KMS-11 (cell line): ENCODE data around the gene NRCAM.

Source experiments
- H2AFZ ChIP-seq: fragments of 200-600 bp; sonication (generic); 2 replicates; pipeline ENCODE4 v1.6.1; 2016; ENCODE audit warnings: antibody characterized with exemption, mixed run types, low read depth
- H3K27ac ChIP-seq: fragments of 200-600 bp; sonication (generic); 2 replicates; pipeline ENCODE4 v1.6.1; 2016; ENCODE audit warnings: mild to moderate bottlenecking, mixed run types
- H3K27me3 ChIP-seq: fragments of 200-600 bp; sonication (generic); 2 replicates; pipeline ENCODE4 v1.6.1; 2017; ENCODE audit warnings: mild to moderate bottlenecking, low read depth, mixed run types, moderate library complexity; ENCODE audit not compliant: insufficient read depth
- H3K36me3 ChIP-seq: fragments of 200-600 bp; sonication (generic); 2 replicates; pipeline ENCODE4 v1.6.1; 2017; ENCODE audit warnings: mild to moderate bottlenecking, mixed run types; ENCODE audit not compliant: insufficient read depth
- H3K4me1 ChIP-seq: fragments of 200-600 bp; sonication (generic); 2 replicates; pipeline ENCODE4 v1.6.1; 2016; ENCODE audit warnings: mild to moderate bottlenecking, low read depth, mixed run types; ENCODE audit not compliant: poor library complexity, severe bottlenecking
- H3K4me2 ChIP-seq: fragments of 200-600 bp; sonication (generic); 2 replicates; pipeline ENCODE4 v1.7.0; 2016; ENCODE audit warnings: mild to moderate bottlenecking, mixed run types
- H3K4me3 ChIP-seq: fragments of 200-600 bp; sonication (generic); IDR thresholded peaks from 2 replicates; pipeline ENCODE4 v1.6.1; 2017; ENCODE audit warnings: low read depth, low read length, mixed read lengths; ENCODE audit not compliant: insufficient read depth
- H3K79me2 ChIP-seq: fragments of 200-600 bp; sonication (generic); 2 replicates; pipeline ENCODE4 v1.6.1; 2016; ENCODE audit warnings: low read depth, mixed run types; ENCODE audit not compliant: insufficient read depth
- H3K9ac ChIP-seq: fragments of 200-600 bp; sonication (generic); 2 replicates; pipeline ENCODE4 v1.6.1; 2016; ENCODE audit warnings: mild to moderate bottlenecking, mixed run types
- H4K20me1 ChIP-seq: fragments of 200-600 bp; sonication (generic); 2 replicates; pipeline ENCODE4 v1.6.1; 2016; ENCODE audit warnings: mild to moderate bottlenecking, mixed run types; ENCODE audit not compliant: insufficient read depth
- TF ChIP-seq, protein P1 (sequence below): fragments of 200-600 bp; sonication (generic); conservative IDR thresholded peaks from 2 replicates; pipeline ENCODE4 v1.6.1; 2017; ENCODE audit warnings: low read depth, mild to moderate bottlenecking, antibody characterized with exemption, low read length, moderate library complexity, mixed read lengths

NRCAM gene

GRCh38 chr7:108451296-108451848 lies 4.9 kb downstream of the NRCAM start:
- Histone ChIP-seq H3K4me3 (no peak overlapping the region), H3K36me3 (no peaks in the 10 kb centered on the region), H3K27me3 (no peaks in the 10 kb centered on the region), H3K79me2 (peaks cover 80% of the 10 kb centered on the region; the same call in 1 of the 2 replicates), H3K4me1 (peaks cover 30% of the 10 kb centered on the region), H3K9ac (no peak overlapping the region), H3K27ac (no peak overlapping the region), H3K4me2 (no peak overlapping the region), H2AFZ (no peak overlapping the region), H4K20me1 (no peaks in the 10 kb centered on the region)
- TF ChIP-seq, protein P1, sequence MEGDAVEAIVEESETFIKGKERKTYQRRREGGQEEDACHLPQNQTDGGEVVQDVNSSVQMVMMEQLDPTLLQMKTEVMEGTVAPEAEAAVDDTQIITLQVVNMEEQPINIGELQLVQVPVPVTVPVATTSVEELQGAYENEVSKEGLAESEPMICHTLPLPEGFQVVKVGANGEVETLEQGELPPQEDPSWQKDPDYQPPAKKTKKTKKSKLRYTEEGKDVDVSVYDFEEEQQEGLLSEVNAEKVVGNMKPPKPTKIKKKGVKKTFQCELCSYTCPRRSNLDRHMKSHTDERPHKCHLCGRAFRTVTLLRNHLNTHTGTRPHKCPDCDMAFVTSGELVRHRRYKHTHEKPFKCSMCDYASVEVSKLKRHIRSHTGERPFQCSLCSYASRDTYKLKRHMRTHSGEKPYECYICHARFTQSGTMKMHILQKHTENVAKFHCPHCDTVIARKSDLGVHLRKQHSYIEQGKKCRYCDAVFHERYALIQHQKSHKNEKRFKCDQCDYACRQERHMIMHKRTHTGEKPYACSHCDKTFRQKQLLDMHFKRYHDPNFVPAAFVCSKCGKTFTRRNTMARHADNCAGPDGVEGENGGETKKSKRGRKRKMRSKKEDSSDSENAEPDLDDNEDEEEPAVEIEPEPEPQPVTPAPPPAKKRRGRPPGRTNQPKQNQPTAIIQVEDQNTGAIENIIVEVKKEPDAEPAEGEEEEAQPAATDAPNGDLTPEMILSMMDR, result no peak

DNA sequence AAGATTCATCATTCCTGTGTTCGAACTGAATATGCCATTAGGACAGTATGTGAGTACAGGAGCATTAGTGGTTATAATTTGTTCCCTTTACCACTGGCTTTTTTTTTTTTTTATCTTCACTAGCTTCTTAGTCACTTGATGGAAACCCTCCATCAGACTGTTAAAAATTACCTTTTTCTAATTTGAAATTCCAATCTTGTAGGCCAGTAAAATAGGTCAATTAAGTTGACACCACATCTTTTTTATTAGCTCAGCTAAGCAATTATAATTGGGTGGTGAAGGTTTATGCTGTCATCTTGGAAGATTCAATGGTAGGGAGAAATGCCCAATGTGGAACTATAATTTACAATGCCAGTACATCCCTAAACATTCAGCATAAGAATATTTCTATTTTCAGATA lies 6.1 kb downstream of the NRCAM start:
- TF ChIP-seq, protein P1, result no peak
- Histone ChIP-seq H3K79me2 (peaks cover 81% of the 10 kb centered on the region; the same call in 1 of the 2 replicates), H3K27ac (no peak overlapping the region)

DNA sequence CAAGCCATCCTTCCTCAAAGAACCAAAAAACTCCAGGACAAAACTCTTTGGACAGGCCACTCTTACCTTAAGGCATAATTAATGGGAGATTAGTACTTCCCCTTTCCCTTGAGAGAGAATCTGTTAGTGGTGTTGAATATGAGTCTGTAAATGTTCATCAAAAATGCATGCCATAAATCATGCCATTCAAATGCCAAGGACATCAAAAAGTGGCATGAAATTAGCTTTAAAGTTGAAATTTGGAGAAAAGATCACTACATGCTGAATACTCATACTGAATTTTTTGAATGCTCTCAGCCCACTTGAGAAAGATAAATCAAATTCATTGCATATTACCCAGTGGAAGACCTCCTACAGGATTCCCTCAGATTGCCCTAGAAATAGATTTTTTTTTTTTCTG lies 6.7 kb downstream of the NRCAM start:
- Histone ChIP-seq H3K4me2 (no peak overlapping the region), H3K4me1 (peaks cover 30% of the 10 kb centered on the region), H3K36me3 (no peaks in the 10 kb centered on the region), H2AFZ (no peak overlapping the region), H3K4me3 (no peak overlapping the region), H4K20me1 (no peaks in the 10 kb centered on the region), H3K27me3 (no peaks in the 10 kb centered on the region), H3K9ac (no peak overlapping the region), H3K27ac (no peak overlapping the region), H3K79me2 (peaks cover 80% of the 10 kb centered on the region; the same call in 1 of the 2 replicates)
- TF ChIP-seq, protein P1, result no peak

More for the DNA sequence above, 6.1 kb downstream of the NRCAM start:
- no peaks in the 10 kb centered on the region for H3K36me3 ChIP-seq
- peaks cover 30% of the 10 kb centered on the region for H3K4me1 ChIP-seq
- no peak overlapping the region for H3K4me2 ChIP-seq
- no peaks in the 10 kb centered on the region for H3K27me3 ChIP-seq
- H3K4me3 ChIP-seq, result no peak overlapping the region
- H3K9ac ChIP-seq, result no peak overlapping the region
- H4K20me1 ChIP-seq, result no peaks in the 10 kb centered on the region
- no peak overlapping the region for H2AFZ ChIP-seq

- peaks cover 73% of the 10 kb centered on the region; the same call in 1 of the 2 replicates for H3K79me2 ChIP-seq
- H2AFZ ChIP-seq, result no peak overlapping the region
- no peak overlapping the region for H3K4me3 ChIP-seq
- H3K27ac ChIP-seq, result no peak overlapping the region
- TF ChIP-seq, protein P1, result no peak
- peaks cover 24% of the 10 kb centered on the region for H3K4me1 ChIP-seq
- H4K20me1 ChIP-seq, result no peaks in the 10 kb centered on the region
- H3K27me3 ChIP-seq, result no peaks in the 10 kb centered on the region
- no peak overlapping the region for H3K9ac ChIP-seq
- no peak overlapping the region for H3K4me2 ChIP-seq
- H3K36me3 ChIP-seq, result no peaks in the 10 kb centered on the region
Measured at GRCh38 chr7:108448584-108449505, 7.4 kb downstream of the NRCAM start.
